NCI-H1105 treated with DMSO at 0.1 percent for 48 hours (cell line): ENCODE results near the gene MIDN.
A peak's percentile ranks its signal among the peaks of the same experiment; 100 is the strongest.

Experiments used
- DNase-seq: peaks from one replicate; lab custom pipeline; 2025; lab: John Stamatoyannopoulos, UW

The MIDN gene

GRCh38 chr19:1233115-1233667 is 15.2 kb upstream of the MIDN start:
- no peak for DNase-seq

GRCh38 chr19:1234051-1234954 is 14.1 kb upstream of the MIDN start:
- DNase-seq, result no peak

- DNase-seq, result no peak
Measured at GRCh38 chr19:1234955-1235380, 13.4 kb upstream of the MIDN start.

- DNase-seq, result no peak
Measured at GRCh38 chr19:1235625-1236538, 12.5 kb upstream of the MIDN start.

GRCh38 chr19:1236576-1236975 is 11.8 kb upstream of the MIDN start:
- DNase-seq, result peak; percentile 26

- peak; percentile 6 for DNase-seq
Measured at GRCh38 chr19:1237027-1237659, 11.2 kb upstream of the MIDN start.

GRCh38 chr19:1237754-1238368 is 10.5 kb upstream of the MIDN start, which contains the start of gene CBARP:
Gene CBARP, minus strand, starts transcription at chr19:1238005. Its CDS starts 1,905 bp downstream, at chr19:1236100.
- DNase-seq, result peak; percentile 10

- no peak for DNase-seq
Measured at GRCh38 chr19:1238369-1239303, 9.7 kb upstream of the MIDN start.

- DNase-seq, result no peak
Measured at GRCh38 chr19:1239420-1239795, 9.0 kb upstream of the MIDN start.

- peak; percentile 83 for DNase-seq
Measured at GRCh38 chr19:1239796-1240737, 8.3 kb upstream of the MIDN start.

- no peak for DNase-seq
Measured at GRCh38 chr19:1240925-1241324, 7.5 kb upstream of the MIDN start.

GRCh38 chr19:1241417-1242095 is 6.8 kb upstream of the MIDN start, which contains the start of gene ATP5F1D:
Gene ATP5F1D, plus strand, starts transcription at chr19:1241751. Its CDS starts 100 bp downstream, at chr19:1241851.
- peak; percentile 90 for DNase-seq

GRCh38 chr19:1243768-1244692 is 4.4 kb upstream of the MIDN start:
- peak; percentile 69 for DNase-seq

- no peak for DNase-seq
Measured at GRCh38 chr19:1244693-1245451, 3.5 kb upstream of the MIDN start.

- DNase-seq, result no peak
Measured at GRCh38 chr19:1245494-1246264, 2.7 kb upstream of the MIDN start.
